K562 (cell line): ENCODE measurements around the gene PRSS21. TPM values are rescaled to one million over a fixed set of nuclear protein-coding genes. Genes with fewer than 3 reads are reported as not detected.

ENCODE experiments used
- ATAC-seq: fragments of 200-7000 bp; cut with Tn5 transposase; 3 replicates; pipeline ENCODE4 v1.9.1; 2020; ENCODE audit warnings: moderate library complexity
- BruUV-seq: library from RNA; stranded (reverse); fragments of 400-500 nt; replicated peaks from 2 replicates; lab custom pipeline; 2021; lab: Mats Ljungman, UMichigan
- CTCF ChIA-PET: fragments of 300-600 bp; formaldehyde crosslinking; extraction: SDS; loops from one replicate; lab custom pipeline; 2021; ENCODE audit warnings: low intra/inter-chr PET ratio; lab: Yijun Ruan, JAX
- POLR2A ChIA-PET: fragments of 300-600, 350-650 bp; sonication (Branson Sonifier 250); formaldehyde crosslinking; extraction: SDS; loops from one replicate; lab custom pipeline; 2021; ENCODE audit warnings: antibody characterized with exemption, inconsistent platforms; lab: Yijun Ruan, JAX
- DNase-seq, 4 experiments: peaks; one replicate each; pipeline versions ENCODE4 v3.0.0 to v3.0.0-alpha.2; 2011 to 2018; ENCODE audit warnings: low spot score in 3 of 4, mixed read lengths in 3 of 4; ENCODE audit errors: extremely low read depth in 1 of 4
- FAIRE-seq: peaks from 2 replicates; lab custom pipeline; 2011; peaks lifted over from hg19 to GRCh38; lab: Jason Lieb, UNC
- H2AFZ ChIP-seq: 2 replicates; pipeline ENCODE4 v1.6.0; 2011; ENCODE audit warnings: low read depth, low read length, control low read depth, inconsistent platforms
- H3K27ac ChIP-seq: fragments of 200-600 bp; 3 replicates; pipeline ENCODE4 v1.8.0; 2011; ENCODE audit warnings: low read depth, mild to moderate bottlenecking, control low read depth, inconsistent platforms, low read length, moderate library complexity, mixed read lengths; ENCODE audit errors: extremely low read depth
- H3K27me3 ChIP-seq, 2 experiments: fragments of 300-600 bp in 1 of 2; 2 replicates in 1 of 2; 3 replicates in 1 of 2; pipeline versions ENCODE4 v1.6.0 to v1.8.0; 2011; ENCODE audit warnings: inconsistent platforms in 2 of 2, low read length in 2 of 2, mild to moderate bottlenecking in 1 of 2, mixed read lengths in 1 of 2, moderate library complexity in 1 of 2; ENCODE audit not compliant: control insufficient read depth in 2 of 2, insufficient read depth in 2 of 2
- H3K36me3 ChIP-seq: fragments of 300-600 bp; 3 replicates; pipeline ENCODE4 v1.8.0; 2011; ENCODE audit warnings: mild to moderate bottlenecking, low read length, inconsistent platforms; ENCODE audit not compliant: control insufficient read depth, insufficient read depth
- H3K4me1 ChIP-seq, 2 experiments: fragments of 200-600 bp in 1 of 2; replicated peaks in 1 of 2; 2 replicates in 1 of 2; 3 replicates in 1 of 2; pipeline versions ENCODE4 v1.5.1 to v1.8.0; 2011; ENCODE audit warnings: inconsistent platforms in 2 of 2, low read length in 2 of 2, mild to moderate bottlenecking in 1 of 2, mixed read lengths in 1 of 2, moderate library complexity in 1 of 2; ENCODE audit not compliant: control insufficient read depth in 2 of 2, insufficient read depth in 2 of 2
- H3K4me2 ChIP-seq: 2 replicates; pipeline ENCODE4 v1.6.1; 2011; ENCODE audit warnings: low read length, control low read depth, inconsistent platforms, mixed read lengths; ENCODE audit not compliant: insufficient read depth
- H3K4me3 ChIP-seq: fragments of 200-600 bp; sonication (generic), shearing (Covaris generic); 2 replicates; pipeline ENCODE4 v1.5.1; 2016; ENCODE audit warnings: control low read depth, inconsistent platforms
- H3K79me2 ChIP-seq: fragments of 200-600 bp; 3 replicates; pipeline ENCODE4 v1.8.0; 2011; ENCODE audit warnings: low read length, inconsistent platforms; ENCODE audit not compliant: control insufficient read depth, insufficient read depth
- H3K9ac ChIP-seq, 2 experiments: 2 replicates each; pipeline versions ENCODE4 v1.6.0 to v1.6.1; 2011; ENCODE audit warnings: low read depth in 2 of 2, low read length in 2 of 2, control low read depth in 1 of 2, inconsistent platforms in 1 of 2, mild to moderate bottlenecking in 1 of 2, mixed read lengths in 1 of 2; ENCODE audit not compliant: insufficient read depth in 1 of 2
- H3K9me1 ChIP-seq: one replicate; pipeline ENCODE4 v1.6.0; 2011; ENCODE audit warnings: inconsistent platforms, mild to moderate bottlenecking, low read length, moderate library complexity; ENCODE audit not compliant: control insufficient read depth, insufficient read depth
- H3K9me3 ChIP-seq: replicated peaks from 2 replicates; pipeline ENCODE4 v1.5.1; 2011; ENCODE audit warnings: low read depth, low read length, inconsistent platforms; ENCODE audit not compliant: control insufficient read depth, insufficient read depth
- H4K20me1 ChIP-seq: replicated peaks from 2 replicates; pipeline ENCODE4 v1.6.1; 2011; ENCODE audit warnings: low read length, inconsistent platforms, mixed read lengths; ENCODE audit not compliant: control insufficient read depth, insufficient read depth
- ARNT ChIP-seq, 2 experiments: fragments of 450-650 bp; IDR thresholded peaks; 2 replicates each; pipeline ENCODE4 v1.6.1; 2016; ENCODE audit warnings: mild to moderate bottlenecking in 1 of 2
- BCOR ChIP-seq: fragments of 450-650 bp; IDR thresholded peaks from 2 replicates; pipeline ENCODE4 v1.6.1; 2016
- BHLHE40 ChIP-seq: IDR thresholded peaks from 2 replicates; pipeline ENCODE4 v1.6.1; 2011; ENCODE audit warnings: low read length, improper control_type of control experiment
- ELF4 ChIP-seq: fragments of 450-650 bp; formaldehyde crosslinking; IDR thresholded peaks from 2 replicates; pipeline ENCODE4 v1.4.0; 2022; ENCODE audit warnings: missing genetic modification characterization
- EP400 ChIP-seq: fragments of 450-650 bp; IDR thresholded peaks from 2 replicates; pipeline ENCODE4 v1.6.1; 2017; ENCODE audit warnings: antibody characterized with exemption, mild to moderate bottlenecking, moderate library complexity
- L3MBTL2 ChIP-seq: fragments of 450-650 bp; IDR thresholded peaks from 2 replicates; pipeline ENCODE4 v1.6.1; 2016; ENCODE audit warnings: mild to moderate bottlenecking, moderate library complexity
- NFIC ChIP-seq: fragments of 450-650 bp; IDR thresholded peaks from 2 replicates; pipeline ENCODE4 v1.6.1; 2017; ENCODE audit warnings: mild to moderate bottlenecking, inconsistent platforms
- NRF1 ChIP-seq, 2 experiments: fragments of 450-650 bp; IDR thresholded peaks in 1 of 2; conservative IDR thresholded peaks in 1 of 2; 2 replicates each; pipeline ENCODE4 v1.6.1; 2014; ENCODE audit warnings: mild to moderate bottlenecking in 2 of 2
- PCBP1 ChIP-seq: fragments of 200-400 bp; formaldehyde crosslinking; IDR thresholded peaks from 2 replicates; pipeline ENCODE4 v1.6.1; 2018; ENCODE audit warnings: mild to moderate bottlenecking, low read depth, low read length; ENCODE audit not compliant: poor library complexity, severe bottlenecking
- PML ChIP-seq: IDR thresholded peaks from 2 replicates; pipeline ENCODE4 v1.6.1; 2012; ENCODE audit warnings: low read length, inconsistent platforms
- POLR2G ChIP-seq: fragments of 200-400 bp; formaldehyde crosslinking; IDR thresholded peaks from 2 replicates; pipeline ENCODE4 v1.6.1; 2017; ENCODE audit warnings: low read depth, mild to moderate bottlenecking, antibody characterized with exemption, low read length, moderate library complexity
- PURB ChIP-seq: sonication (generic); formaldehyde crosslinking; IDR thresholded peaks from 2 replicates; pipeline ENCODE4 v1.9.0; 2021; ENCODE audit warnings: low read depth, mild to moderate bottlenecking, missing genetic modification reagents
- STAT5B ChIP-seq: fragments of 250-450 bp; sonication (Bioruptor Pico); IDR thresholded peaks from 2 replicates; pipeline ENCODE4 v1.8.0; 2021; ENCODE audit warnings: mild to moderate bottlenecking, inconsistent platforms
- TEAD2 ChIP-seq: fragments of 450-650 bp; IDR thresholded peaks from 2 replicates; pipeline ENCODE4 v1.6.1; 2016; ENCODE audit warnings: missing genetic modification characterization, control low read depth, missing compliant biosample characterization
- XRCC3 ChIP-seq: fragments of 450-650 bp; IDR thresholded peaks from 2 replicates; pipeline ENCODE4 v1.6.1; 2017; ENCODE audit warnings: mild to moderate bottlenecking, moderate library complexity
- ZEB2 ChIP-seq: fragments of 450-650 bp; IDR thresholded peaks from 2 replicates; pipeline ENCODE4 v1.6.1; 2016
- ZNF133 ChIP-seq: fragments of 250-450 bp; sonication (Bioruptor Pico); IDR thresholded peaks from 2 replicates; pipeline ENCODE4 v1.4.0; 2020; ENCODE audit warnings: mild to moderate bottlenecking
- WGBS: fragments of 100-300 bp; shearing (Covaris generic); methylation state at CpG from one replicate; pipeline ENCODE4 v1.1.6; 2016; ENCODE audit warnings: low coverage, mixed read lengths; ENCODE audit not compliant: insufficient coverage; ENCODE audit errors: missing lambda C conversion rate; 5-methylcytosine and 5-hydroxymethylcytosine counted together
- in situ Hi-C: fragments of 300-500 bp; cut with MboI; formaldehyde crosslinking; loops from 4 replicates; pipeline ENCODE4 v1.15.0; 2018; ENCODE audit warnings: inconsistent platforms, mixed read lengths
- intact Hi-C: fragments of 100-400 bp; cut with micrococcal nuclease; formaldehyde crosslinking; loops from 2 replicates; pipeline ENCODE4 v1.14.2; 2022
- polyA plus RNA-seq, 8 experiments: library from polyadenylated mRNA; depleted of rRNA in 4 of 8; stranded (reverse) in 5 of 8; unstranded in 3 of 8; fragments of >200 nt; fragmentation: Nextera tagmentation in 2 of 8; fragmentation: Illumina TruSeq in 1 of 8; extraction: Ambion mirVana in 2 of 8; extraction: Trizol in 1 of 8; gene quantifications; 2 replicates each; pipeline versions ENCODE4 v1.2.1 to v1.2.3, GENCODE V29; 2011 to 2014; ENCODE audit warnings: inconsistent platforms in 1 of 8, missing spikeins in 1 of 8
- total RNA-seq, 7 experiments: library from RNA; depleted of rRNA in 6 of 7; stranded (reverse); fragments of >200 nt in 6 of 7; fragmentation: Illumina TruSeq in 2 of 7; extraction: Trizol in 2 of 7; gene quantifications; 2 replicates each; pipeline versions ENCODE4 v1.2.1 to v1.2.3, GENCODE V29; 2011 to 2021; ENCODE audit warnings: low replicate concordance in 1 of 7
- TF ChIP-seq, protein P1 (sequence below), 2 experiments: IDR thresholded peaks; 2 replicates each; pipeline ENCODE4 v1.6.1; 2011; ENCODE audit warnings: borderline replicate concordance in 1 of 2, control low read depth in 1 of 2, low read depth in 1 of 2, low read length in 1 of 2, mild to moderate bottlenecking in 1 of 2, mixed read lengths in 1 of 2, moderate library complexity in 1 of 2; ENCODE audit not compliant: insufficient read depth in 1 of 2, insufficient read length in 1 of 2, poor library complexity in 1 of 2, severe bottlenecking in 1 of 2; ENCODE audit errors: extremely low read depth in 1 of 2
- TF ChIP-seq, protein P2 (sequence below): fragments of 250-450 bp; sonication (Bioruptor Pico); IDR thresholded peaks from 2 replicates; pipeline ENCODE4 v1.8.0; 2022; ENCODE audit warnings: moderate library complexity, mild to moderate bottlenecking, inconsistent platforms
- TF ChIP-seq, protein P3 (sequence below): fragments of 450-650 bp; formaldehyde crosslinking; IDR thresholded peaks from 2 replicates; pipeline ENCODE4 v1.4.0; 2022; ENCODE audit warnings: missing genetic modification characterization

The PRSS21 gene
- total and polyA plus RNA-seq, 9 of the 15 experiments (the other 6 are each of a cell fraction or from before 2014, with no cell fraction given), result 12.1 to 121 (median 61.3) TPM

DNA sequence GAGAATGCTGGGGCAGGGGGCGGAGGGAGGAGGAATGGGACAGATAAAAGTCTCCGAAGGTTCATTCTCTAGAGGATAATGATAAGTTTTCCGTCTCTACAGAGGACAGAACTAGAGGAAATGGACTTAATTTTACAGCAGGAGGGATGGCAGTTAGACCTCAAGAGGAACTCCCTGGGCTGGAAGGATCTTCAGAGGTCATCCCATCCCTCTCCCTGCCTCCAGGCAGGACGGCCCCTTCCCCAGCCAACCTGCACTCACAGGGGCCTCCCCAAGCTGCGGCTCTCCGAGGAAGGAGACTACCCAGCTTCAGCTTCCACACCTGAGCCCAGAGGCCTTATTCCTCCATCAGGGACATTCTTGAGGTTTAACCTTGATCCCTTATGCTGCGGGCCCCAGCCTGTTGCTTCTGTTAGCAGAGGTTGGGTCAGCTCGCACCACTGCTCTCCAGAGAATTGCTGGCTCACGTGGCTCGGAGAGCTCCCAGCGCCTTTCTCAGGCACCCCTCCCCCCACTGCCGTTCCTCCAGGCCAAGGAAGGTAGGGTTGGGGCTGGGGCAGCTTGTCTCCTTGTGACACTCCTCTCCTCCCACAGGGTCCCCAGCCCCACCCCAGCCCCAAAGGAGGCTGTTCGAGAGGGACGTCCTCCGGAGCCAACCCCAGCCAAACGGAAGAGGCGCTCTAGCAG, 48.5 kb upstream of the PRSS21 start:
- intact Hi-C loops, result no loop called here
- CTCF ChIA-PET, result no interaction called here
- ATAC-seq (peak; percentile 6), DNase-seq (peak; percentile 50 to 71 (median 56)), FAIRE-seq (no peak)
- in situ Hi-C loops, result no loop called here
- H3K79me2 ChIP-seq, result peaks cover 50% of the 10 kb centered on the region
- WGBS, result 72% methylated on average over 8 of the region's 17 CpGs
- no peak overlapping the region for H2AFZ ChIP-seq
- H3K36me3 ChIP-seq, result peaks cover 99% of the 10 kb centered on the region
- peaks cover 15 to 60% of the 10 kb centered on the region in 2 experiments; a peak in 4 of 5 replicates for H3K4me1 ChIP-seq
- no peak overlapping the region for H3K4me2 ChIP-seq
- peaks cover 24% of the 10 kb centered on the region for H4K20me1 ChIP-seq
- H3K9me3 ChIP-seq, result peaks cover 6% of the 10 kb centered on the region
- no peaks in the 10 kb centered on the region for H3K27me3 ChIP-seq
- no peaks in the 10 kb centered on the region for H3K9me1 ChIP-seq
- no TSS peak for BruUV-seq
- peak overlapping the region; percentile 31; the same call in 1 of the 3 replicates for H3K27ac ChIP-seq
- H3K9ac ChIP-seq, result peak overlapping the region in 1 of 2 experiments; percentile 75; a peak in 1 of 4 replicates
- no peak overlapping the region for H3K4me3 ChIP-seq
- POLR2A ChIA-PET, result interaction anchor here (0.5 to 9.0 kb wide), 12 partner anchors 9 to 338 kb away, joined by 3 to 96 read pairs (median 4); partner anchors contain the start of genes ELOB and SRRM2
- TF ChIP-seq L3MBTL2 (no peak), ELF4 (CRISPR knock-in tag) (no peak), ARNT (IDR thresholded peaks at IDR 0.05) (no peak), PML (no peak; the same call in 1 of the 2 replicates), BHLHE40 (no peak), ZEB2 (no peak), ZNF133 (CRISPR knock-in tag) (no peak), STAT5B (CRISPR knock-in tag) (no peak), XRCC3 (no peak), BCOR (peak; percentile 12; the same call in 1 of the 2 replicates), PCBP1 (no peak), POLR2G (peak; percentile 44), PURB (CRISPR knock-in tag) (no peak), TEAD2 (tag) (no peak), EP400 (no peak), NFIC (no peak), NRF1 (conservative IDR thresholded peaks at IDR 0.05 in 1 of 2, IDR thresholded peaks at IDR 0.05 in 1 of 2) (no peak)
- TF ChIP-seq, protein P1, sequence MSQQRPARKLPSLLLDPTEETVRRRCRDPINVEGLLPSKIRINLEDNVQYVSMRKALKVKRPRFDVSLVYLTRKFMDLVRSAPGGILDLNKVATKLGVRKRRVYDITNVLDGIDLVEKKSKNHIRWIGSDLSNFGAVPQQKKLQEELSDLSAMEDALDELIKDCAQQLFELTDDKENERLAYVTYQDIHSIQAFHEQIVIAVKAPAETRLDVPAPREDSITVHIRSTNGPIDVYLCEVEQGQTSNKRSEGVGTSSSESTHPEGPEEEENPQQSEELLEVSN (IDR thresholded peaks at IDR 0.05; ENCODE audit: borderline replicate concordance in 1 of 2, extremely low read depth in 1 of 2, insufficient read depth in 1 of 2, insufficient read length in 1 of 2, low read depth in 1 of 2, low read length in 1 of 2, poor library complexity in 1 of 2, severe bottlenecking in 1 of 2), result peak in 1 of 2 experiments; percentile 14
- TF ChIP-seq, protein P2, sequence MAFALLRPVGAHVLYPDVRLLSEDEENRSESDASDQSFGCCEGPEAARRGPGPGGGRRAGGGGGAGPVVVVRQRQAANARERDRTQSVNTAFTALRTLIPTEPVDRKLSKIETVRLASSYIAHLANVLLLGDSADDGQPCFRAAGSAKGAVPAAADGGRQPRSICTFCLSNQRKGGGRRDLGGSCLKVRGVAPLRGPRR (CRISPR knock-in tag), result no peak
- TF ChIP-seq, protein P3, sequence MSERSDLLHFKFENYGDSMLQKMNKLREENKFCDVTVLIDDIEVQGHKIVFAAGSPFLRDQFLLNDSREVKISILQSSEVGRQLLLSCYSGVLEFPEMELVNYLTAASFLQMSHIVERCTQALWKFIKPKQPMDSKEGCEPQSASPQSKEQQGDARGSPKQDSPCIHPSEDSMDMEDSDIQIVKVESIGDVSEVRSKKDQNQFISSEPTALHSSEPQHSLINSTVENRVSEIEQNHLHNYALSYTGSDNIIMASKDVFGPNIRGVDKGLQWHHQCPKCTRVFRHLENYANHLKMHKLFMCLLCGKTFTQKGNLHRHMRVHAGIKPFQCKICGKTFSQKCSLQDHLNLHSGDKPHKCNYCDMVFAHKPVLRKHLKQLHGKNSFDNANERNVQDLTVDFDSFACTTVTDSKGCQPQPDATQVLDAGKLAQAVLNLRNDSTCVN (CRISPR knock-in tag), result no peak
